ENCODE data around the gene CIDEA. TPM values are rescaled to one million over a fixed set of nuclear protein-coding genes. Genes with fewer than 3 reads are reported as not detected.
A peak's percentile ranks its signal among the peaks of the same experiment; 100 is the strongest.

CIDEA gene
- total RNA-seq, 1 donor from 2014 or later = not detected

GRCh38 chr18:12314591-12315305, 60.6 kb downstream of the CIDEA start:
- no peaks in the 10 kb centered on the region for H3K27me3 Mint-ChIP-seq
- peaks cover 18% of the 10 kb centered on the region for H3K36me3 Mint-ChIP-seq (ENCODE audit: low read depth)
- peak overlapping the region; percentile 48 for H3K4me3 Mint-ChIP-seq
- peaks cover 5% of the 10 kb centered on the region for H3K9me3 Mint-ChIP-seq
- ChIA-PET POLR2A (interaction anchor here (1.2 to 1.6 kb wide), 2 partner anchors 7 to 62 kb away, joined by 3 to 12 read pairs; partner anchors contain the start of gene AFG3L2), CTCF (interaction anchor here (1.1 to 1.9 kb wide), 2 partner anchors 13 to 20 kb away, joined by 4 to 10 read pairs; no protein-coding TSS in a partner anchor)
- intact Hi-C loops (cut with micrococcal nuclease) = loop anchor here (1.0 to 10.0 kb wide), 3 partner anchors 7 to 460 kb away; partner anchors contain the start of gene CHMP1B
- DNase-seq (no peak), ATAC-seq (ENCODE audit: low read depth) (no peak)
- TF ChIP-seq CTCF (IDR thresholded peaks at IDR 0.05) = no peak
- peak overlapping the region; percentile 73 for H3K27ac Mint-ChIP-seq
- H3K4me1 Mint-ChIP-seq = peaks cover 63% of the 10 kb centered on the region

GRCh38 chr18:12315490-12315889, 61.3 kb downstream of the CIDEA start:
- Mint-ChIP-seq H3K36me3 (ENCODE audit: low read depth) (peaks cover 20% of the 10 kb centered on the region), H3K4me1 (peaks cover 63% of the 10 kb centered on the region), H3K27me3 (no peaks in the 10 kb centered on the region), H3K9me3 (peaks cover 5% of the 10 kb centered on the region), H3K4me3 (peak overlapping the region; percentile 48), H3K27ac (peak overlapping the region; percentile 73)
- TF ChIP-seq CTCF (IDR thresholded peaks at IDR 0.05) = no peak
- DNase-seq (no peak), ATAC-seq (ENCODE audit: low read depth) (peak; percentile 71)
- CTCF ChIA-PET = interaction anchor here (1.1 to 1.9 kb wide), 2 partner anchors 12 to 19 kb away, joined by 4 to 10 read pairs; no protein-coding TSS in a partner anchor
- POLR2A ChIA-PET = interaction anchor here (0.5 to 1.6 kb wide), 3 partner anchors 8 to 96 kb away, joined by 3 to 12 read pairs (median 7); partner anchors contain the start of gene AFG3L2
- intact Hi-C loops (cut with micrococcal nuclease) = loop anchor here (1.0 to 10.0 kb wide), 3 partner anchors 8 to 461 kb away; partner anchors contain the start of gene CHMP1B

GRCh38 chr18:12315911-12316310, 61.8 kb downstream of the CIDEA start:
- ATAC-seq (ENCODE audit: low read depth) (peak; percentile 39), DNase-seq (no peak)
- Mint-ChIP-seq H3K27me3 (no peaks in the 10 kb centered on the region), H3K9me3 (peaks cover 5% of the 10 kb centered on the region), H3K36me3 (ENCODE audit: low read depth) (peaks cover 18% of the 10 kb centered on the region), H3K4me3 (peak overlapping the region; percentile 48), H3K4me1 (peaks cover 64% of the 10 kb centered on the region), H3K27ac (peak overlapping the region; percentile 73)
- TF ChIP-seq CTCF (IDR thresholded peaks at IDR 0.05) = no peak
- intact Hi-C loops (cut with micrococcal nuclease) = loop anchor here (1.0 to 10.0 kb wide), 4 partner anchors 9 to 461 kb away; partner anchors contain the start of genes AFG3L2 and CHMP1B
- ChIA-PET CTCF (interaction anchor here (1.9 kb wide), 1 partner anchor 12 kb away, joined by 10 read pairs; no protein-coding TSS in a partner anchor), POLR2A (interaction anchor here (0.5 to 1.6 kb wide), 6 partner anchors 9 to 1252 kb away, joined by 3 to 12 read pairs (median 3); partner anchors contain the start of gene AFG3L2)

DNA sequence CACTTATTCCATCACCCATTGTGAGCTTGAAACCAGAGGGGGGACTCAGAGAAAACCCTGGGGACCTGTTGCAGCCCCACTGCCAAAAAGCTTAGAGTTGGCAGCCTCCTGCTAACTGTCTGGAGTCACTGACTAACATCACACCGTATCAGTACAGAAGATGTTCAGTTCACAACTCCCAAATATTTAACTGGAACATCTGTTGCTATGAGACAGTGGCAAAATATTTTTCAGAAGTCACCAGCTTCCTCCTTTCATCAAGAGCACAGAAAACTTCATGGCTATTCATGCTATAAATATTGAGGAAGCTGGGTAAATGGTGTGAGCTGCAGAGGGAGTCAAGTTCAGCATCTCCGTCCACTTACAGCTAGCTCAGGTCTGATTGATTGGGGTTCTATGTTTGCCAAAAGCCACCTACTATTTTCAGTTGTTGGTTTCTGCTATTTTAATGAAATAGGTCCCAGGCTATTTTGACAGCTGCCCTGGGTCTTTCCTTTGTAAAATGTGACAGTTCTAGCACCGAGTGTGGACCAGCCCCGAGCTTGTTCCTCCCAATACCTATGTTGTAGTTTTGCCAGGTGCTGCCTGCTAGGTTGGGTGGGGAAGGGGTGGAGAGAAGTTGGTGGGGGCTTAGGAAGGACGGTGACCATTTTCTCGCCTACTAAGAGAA, 63.6 kb downstream of the CIDEA start:
- peaks cover 2% of the 10 kb centered on the region for H3K9me3 Mint-ChIP-seq
- ChIA-PET CTCF (interaction anchor here (2.9 kb wide), 1 partner anchor 11 kb away, joined by 14 read pairs; no protein-coding TSS in a partner anchor), POLR2A (interaction anchor here (0.9 to 1.3 kb wide), 3 partner anchors 8 to 60 kb away, joined by 3 to 5 read pairs (median 4); no protein-coding TSS in a partner anchor)
- H3K27ac Mint-ChIP-seq = peak overlapping the region; percentile 61
- no peak for TF ChIP-seq CTCF (IDR thresholded peaks at IDR 0.05)
- ATAC-seq (ENCODE audit: low read depth) = peak; percentile 25
- intact Hi-C loops (cut with micrococcal nuclease) = loop anchor here (2.0 to 10.0 kb wide), 2 partner anchors 59 to 463 kb away; partner anchors contain the start of genes AFG3L2 and CHMP1B
- H3K27me3 Mint-ChIP-seq = no peaks in the 10 kb centered on the region
- peaks cover 15% of the 10 kb centered on the region for H3K36me3 Mint-ChIP-seq (ENCODE audit: low read depth)
- H3K4me1 Mint-ChIP-seq = peaks cover 72% of the 10 kb centered on the region
- H3K4me3 Mint-ChIP-seq = peak overlapping the region; percentile 37
- no peak for DNase-seq
